K562 (cell line): Measurements from ENCODE around the gene LMNA. TPM values are rescaled to one million over a fixed set of nuclear protein-coding genes. Genes with fewer than 3 reads are reported as not detected.

Experiments
- CHD2 ChIP-seq: IDR thresholded peaks from 2 replicates; pipeline ENCODE4 v1.6.1; 2011; ENCODE audit warnings: low read depth, low read length
- COPS2 ChIP-seq: fragments of 450-650 bp; conservative IDR thresholded peaks from 2 replicates; pipeline ENCODE4 v1.6.1; 2016; ENCODE audit warnings: mild to moderate bottlenecking, moderate library complexity
- CREM ChIP-seq: IDR thresholded peaks from 2 replicates; pipeline ENCODE4 v1.6.1; 2014; ENCODE audit warnings: antibody characterized with exemption, low read depth
- DIDO1 ChIP-seq: fragments of 450-650 bp; IDR thresholded peaks from 2 replicates; pipeline ENCODE4 v1.6.1; 2016; ENCODE audit warnings: low read depth, missing biosample characterization, missing genetic modification characterization
- HDAC1 ChIP-seq, 2 experiments: fragments of 450-650 bp; IDR thresholded peaks; 2 replicates each; pipeline ENCODE4 v1.6.1; 2016 to 2017; ENCODE audit warnings: inconsistent platforms in 1 of 2, mild to moderate bottlenecking in 1 of 2, moderate library complexity in 1 of 2
- LEF1 ChIP-seq: fragments of 450-650 bp; IDR thresholded peaks from 2 replicates; pipeline ENCODE4 v1.6.1; 2016; ENCODE audit warnings: mild to moderate bottlenecking
- MTA1 ChIP-seq: fragments of 450-650 bp; IDR thresholded peaks from 2 replicates; pipeline ENCODE4 v1.6.1; 2017; ENCODE audit warnings: borderline replicate concordance
- MTA2 ChIP-seq: fragments of 450-650 bp; IDR thresholded peaks from 2 replicates; pipeline ENCODE4 v1.6.1; 2016; ENCODE audit warnings: low read depth
- NEUROD1 ChIP-seq: fragments of 150-350 bp; IDR thresholded peaks from 2 replicates; pipeline ENCODE4 v1.6.1; 2014; ENCODE audit warnings: borderline replicate concordance, low read length, low read depth; ENCODE audit not compliant: partially characterized antibody
- NFIX ChIP-seq: fragments of 250-450 bp; sonication (Bioruptor Pico); IDR thresholded peaks from 2 replicates; pipeline ENCODE4 v1.4.0; 2020; ENCODE audit warnings: low read depth, mild to moderate bottlenecking, moderate library complexity
- NONO ChIP-seq, 2 experiments: fragments of 200-400 bp in 1 of 2; fragments of 450-650 bp in 1 of 2; formaldehyde crosslinking in 1 of 2; IDR thresholded peaks; 2 replicates each; pipeline ENCODE4 v1.6.1; 2017; ENCODE audit warnings: low read depth in 2 of 2, mild to moderate bottlenecking in 2 of 2, moderate library complexity in 2 of 2, low read length in 1 of 2
- PHF20 ChIP-seq: fragments of 450-650 bp; IDR thresholded peaks from 2 replicates; pipeline ENCODE4 v1.6.1; 2018; ENCODE audit not compliant: partially characterized antibody
- SMAD2 ChIP-seq: fragments of 150-350 bp; IDR thresholded peaks from 2 replicates; pipeline ENCODE4 v1.6.1; 2014; ENCODE audit warnings: low read depth, mild to moderate bottlenecking, low read length
- SUPT5H ChIP-seq: fragments of 450-650 bp; IDR thresholded peaks from 2 replicates; pipeline ENCODE4 v1.6.1; 2016
- TCF7L2 ChIP-seq: fragments of 150-350 bp; IDR thresholded peaks from 2 replicates; pipeline ENCODE4 v1.6.1; 2016; ENCODE audit warnings: low read depth, mild to moderate bottlenecking, low read length, moderate library complexity
- TEAD1 ChIP-seq, 2 experiments: fragments of 450-650 bp in 1 of 2; sonication (generic) in 1 of 2; formaldehyde crosslinking; IDR thresholded peaks; 2 replicates each; pipeline versions ENCODE4 v1.4.0 to v1.8.0; 2020 to 2022; ENCODE audit warnings: mild to moderate bottlenecking in 2 of 2, missing genetic modification reagents in 1 of 2
- polyA plus RNA-seq, 8 experiments: library from polyadenylated mRNA; depleted of rRNA in 4 of 8; stranded (reverse) in 5 of 8; unstranded in 3 of 8; fragments of >200 nt; fragmentation: Nextera tagmentation in 2 of 8; fragmentation: Illumina TruSeq in 1 of 8; extraction: Ambion mirVana in 2 of 8; extraction: Trizol in 1 of 8; gene quantifications; 2 replicates each; pipeline versions ENCODE4 v1.2.1 to v1.2.3, GENCODE V29; 2011 to 2014; ENCODE audit warnings: inconsistent platforms in 1 of 8, missing spikeins in 1 of 8
- total RNA-seq, 7 experiments: library from RNA; depleted of rRNA in 6 of 7; stranded (reverse); fragments of >200 nt in 6 of 7; fragmentation: Illumina TruSeq in 2 of 7; extraction: Trizol in 2 of 7; gene quantifications; 2 replicates each; pipeline versions ENCODE4 v1.2.1 to v1.2.3, GENCODE V29; 2011 to 2021; ENCODE audit warnings: low replicate concordance in 1 of 7
- TF ChIP-seq, protein P1 (sequence below): fragments of 450-650 bp; formaldehyde crosslinking; IDR thresholded peaks from 2 replicates; pipeline ENCODE4 v1.4.0; 2022; ENCODE audit warnings: mild to moderate bottlenecking, moderate library complexity
- TF ChIP-seq, protein P2 (sequence below), 2 experiments: fragments of 450-650 bp in 1 of 2; sonication (generic) in 1 of 2; formaldehyde crosslinking in 1 of 2; IDR thresholded peaks in 1 of 2; conservative IDR thresholded peaks in 1 of 2; 2 replicates each; pipeline versions ENCODE4 v1.6.1 to v1.8.1; 2016 to 2023; ENCODE audit warnings: mild to moderate bottlenecking in 2 of 2, moderate library complexity in 2 of 2, inconsistent platforms in 1 of 2, missing genetic modification reagents in 1 of 2
- TF ChIP-seq, protein P3 (sequence below): fragments of 250-450 bp; sonication (Bioruptor Pico); IDR thresholded peaks from 2 replicates; pipeline ENCODE4 v1.9.0; 2021; ENCODE audit warnings: mild to moderate bottlenecking
- TF ChIP-seq, protein P4 (sequence below): fragments of 250-450 bp; sonication (Bioruptor Pico); IDR thresholded peaks from 2 replicates; pipeline ENCODE4 v1.6.1; 2021; ENCODE audit warnings: mild to moderate bottlenecking
- TF ChIP-seq, protein P5 (sequence below): fragments of 450-650 bp; IDR thresholded peaks from 2 replicates; pipeline ENCODE4 v1.6.1; 2017; ENCODE audit warnings: antibody characterized with exemption
- TF ChIP-seq, protein P6 (sequence below): sonication (generic); formaldehyde crosslinking; IDR thresholded peaks from 2 replicates; pipeline ENCODE4 v1.8.0; 2022; ENCODE audit warnings: missing genetic modification reagents, mild to moderate bottlenecking, borderline replicate concordance
- TF ChIP-seq, protein P7 (sequence below): fragments of 450-650 bp; IDR thresholded peaks from 2 replicates; pipeline ENCODE4 v1.6.1; 2016

The LMNA gene
- total and polyA plus RNA-seq, 9 of the 15 experiments (the other 6 are each of a cell fraction or from before 2014, with no cell fraction given): 1.00 to 347 (median 88.2) TPM

DNA sequence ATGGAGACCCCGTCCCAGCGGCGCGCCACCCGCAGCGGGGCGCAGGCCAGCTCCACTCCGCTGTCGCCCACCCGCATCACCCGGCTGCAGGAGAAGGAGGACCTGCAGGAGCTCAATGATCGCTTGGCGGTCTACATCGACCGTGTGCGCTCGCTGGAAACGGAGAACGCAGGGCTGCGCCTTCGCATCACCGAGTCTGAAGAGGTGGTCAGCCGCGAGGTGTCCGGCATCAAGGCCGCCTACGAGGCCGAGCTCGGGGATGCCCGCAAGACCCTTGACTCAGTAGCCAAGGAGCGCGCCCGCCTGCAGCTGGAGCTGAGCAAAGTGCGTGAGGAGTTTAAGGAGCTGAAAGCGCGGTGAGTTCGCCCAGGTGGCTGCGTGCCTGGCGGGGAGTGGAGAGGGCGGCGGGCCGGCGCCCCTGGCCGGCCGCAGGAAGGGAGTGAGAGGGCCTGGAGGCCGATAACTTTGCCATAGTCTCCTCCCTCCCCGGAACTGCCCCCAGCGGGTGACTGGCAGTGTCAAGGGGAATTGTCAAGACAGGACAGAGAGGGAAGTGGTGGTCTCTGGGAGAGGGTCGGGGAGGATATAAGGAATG, 505 bp downstream of the LMNA start (continued):
- TF ChIP-seq, protein P1, sequence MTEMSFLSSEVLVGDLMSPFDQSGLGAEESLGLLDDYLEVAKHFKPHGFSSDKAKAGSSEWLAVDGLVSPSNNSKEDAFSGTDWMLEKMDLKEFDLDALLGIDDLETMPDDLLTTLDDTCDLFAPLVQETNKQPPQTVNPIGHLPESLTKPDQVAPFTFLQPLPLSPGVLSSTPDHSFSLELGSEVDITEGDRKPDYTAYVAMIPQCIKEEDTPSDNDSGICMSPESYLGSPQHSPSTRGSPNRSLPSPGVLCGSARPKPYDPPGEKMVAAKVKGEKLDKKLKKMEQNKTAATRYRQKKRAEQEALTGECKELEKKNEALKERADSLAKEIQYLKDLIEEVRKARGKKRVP (CRISPR knock-in tag): 0 out of 2 replicates have a peak, but pooled peaks have one; percentile 2
- TF ChIP-seq SMAD2 (no peak), COPS2 (no peak), CHD2 (no peak), SUPT5H (no peak), NEUROD1 (no peak), MTA1 (no peak), MTA2 (no peak; the same call in 1 of the 2 replicates), DIDO1 (tag) (no peak), NONO (IDR thresholded peaks at IDR 0.05; ENCODE audit: low read depth in 2 of 2, low read length in 1 of 2) (no peak), HDAC1 (IDR thresholded peaks at IDR 0.05) (peak in 1 of 2 experiments; percentile 59; a peak in 2 of 4 replicates), CREM (0 out of 2 replicates have a peak, but pooled peaks have one; percentile 4), TCF7L2 (no peak), LEF1 (no peak), NFIX (CRISPR knock-in tag) (no peak), TEAD1 (CRISPR knock-in tag; IDR thresholded peaks at IDR 0.05) (peak in 1 of 2 experiments; percentile 65; a peak in 1 of 4 replicates), PHF20 (peak; percentile 64)
- TF ChIP-seq, protein P2, sequence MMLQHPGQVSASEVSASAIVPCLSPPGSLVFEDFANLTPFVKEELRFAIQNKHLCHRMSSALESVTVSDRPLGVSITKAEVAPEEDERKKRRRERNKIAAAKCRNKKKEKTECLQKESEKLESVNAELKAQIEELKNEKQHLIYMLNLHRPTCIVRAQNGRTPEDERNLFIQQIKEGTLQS (IDR thresholded peaks at IDR 0.05): no peak
- TF ChIP-seq, protein P2 (CRISPR knock-in tag; conservative IDR thresholded peaks at IDR 0.05): no peak
- TF ChIP-seq, protein P3, sequence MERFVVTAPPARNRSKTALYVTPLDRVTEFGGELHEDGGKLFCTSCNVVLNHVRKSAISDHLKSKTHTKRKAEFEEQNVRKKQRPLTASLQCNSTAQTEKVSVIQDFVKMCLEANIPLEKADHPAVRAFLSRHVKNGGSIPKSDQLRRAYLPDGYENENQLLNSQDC: no peak
- TF ChIP-seq, protein P4, sequence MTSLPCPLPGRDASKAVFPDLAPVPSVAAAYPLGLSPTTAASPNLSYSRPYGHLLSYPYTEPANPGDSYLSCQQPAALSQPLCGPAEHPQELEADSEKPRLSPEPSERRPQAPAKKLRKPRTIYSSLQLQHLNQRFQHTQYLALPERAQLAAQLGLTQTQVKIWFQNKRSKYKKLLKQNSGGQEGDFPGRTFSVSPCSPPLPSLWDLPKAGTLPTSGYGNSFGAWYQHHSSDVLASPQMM (CRISPR knock-in tag): no peak
- TF ChIP-seq, protein P5, sequence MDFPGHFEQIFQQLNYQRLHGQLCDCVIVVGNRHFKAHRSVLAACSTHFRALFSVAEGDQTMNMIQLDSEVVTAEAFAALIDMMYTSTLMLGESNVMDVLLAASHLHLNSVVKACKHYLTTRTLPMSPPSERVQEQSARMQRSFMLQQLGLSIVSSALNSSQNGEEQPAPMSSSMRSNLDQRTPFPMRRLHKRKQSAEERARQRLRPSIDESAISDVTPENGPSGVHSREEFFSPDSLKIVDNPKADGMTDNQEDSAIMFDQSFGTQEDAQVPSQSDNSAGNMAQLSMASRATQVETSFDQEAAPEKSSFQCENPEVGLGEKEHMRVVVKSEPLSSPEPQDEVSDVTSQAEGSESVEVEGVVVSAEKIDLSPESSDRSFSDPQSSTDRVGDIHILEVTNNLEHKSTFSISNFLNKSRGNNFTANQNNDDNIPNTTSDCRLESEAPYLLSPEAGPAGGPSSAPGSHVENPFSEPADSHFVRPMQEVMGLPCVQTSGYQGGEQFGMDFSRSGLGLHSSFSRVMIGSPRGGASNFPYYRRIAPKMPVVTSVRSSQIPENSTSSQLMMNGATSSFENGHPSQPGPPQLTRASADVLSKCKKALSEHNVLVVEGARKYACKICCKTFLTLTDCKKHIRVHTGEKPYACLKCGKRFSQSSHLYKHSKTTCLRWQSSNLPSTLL: no peak
- TF ChIP-seq, protein P6, sequence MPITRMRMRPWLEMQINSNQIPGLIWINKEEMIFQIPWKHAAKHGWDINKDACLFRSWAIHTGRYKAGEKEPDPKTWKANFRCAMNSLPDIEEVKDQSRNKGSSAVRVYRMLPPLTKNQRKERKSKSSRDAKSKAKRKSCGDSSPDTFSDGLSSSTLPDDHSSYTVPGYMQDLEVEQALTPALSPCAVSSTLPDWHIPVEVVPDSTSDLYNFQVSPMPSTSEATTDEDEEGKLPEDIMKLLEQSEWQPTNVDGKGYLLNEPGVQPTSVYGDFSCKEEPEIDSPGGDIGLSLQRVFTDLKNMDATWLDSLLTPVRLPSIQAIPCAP (CRISPR knock-in tag): no peak
- TF ChIP-seq, protein P7, sequence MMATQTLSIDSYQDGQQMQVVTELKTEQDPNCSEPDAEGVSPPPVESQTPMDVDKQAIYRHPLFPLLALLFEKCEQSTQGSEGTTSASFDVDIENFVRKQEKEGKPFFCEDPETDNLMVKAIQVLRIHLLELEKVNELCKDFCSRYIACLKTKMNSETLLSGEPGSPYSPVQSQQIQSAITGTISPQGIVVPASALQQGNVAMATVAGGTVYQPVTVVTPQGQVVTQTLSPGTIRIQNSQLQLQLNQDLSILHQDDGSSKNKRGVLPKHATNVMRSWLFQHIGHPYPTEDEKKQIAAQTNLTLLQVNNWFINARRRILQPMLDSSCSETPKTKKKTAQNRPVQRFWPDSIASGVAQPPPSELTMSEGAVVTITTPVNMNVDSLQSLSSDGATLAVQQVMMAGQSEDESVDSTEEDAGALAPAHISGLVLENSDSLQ: peak; percentile 79
